ENCODE data around the gene SET. TPM values are rescaled to one million over a fixed set of nuclear protein-coding genes. Genes with fewer than 3 reads are reported as not detected.

SET gene
- total and polyA plus RNA-seq, 2 of the 13 experiments (the other 11 are each of a cell fraction or from before 2014, with no cell fraction given), result 94.2 to 611 TPM

GRCh38 chr9:128733256-128733655 is 44.2 kb downstream of the SET start (continued):
- TF ChIP-seq ZNF597 (CRISPR knock-in tag; IDR thresholded peaks at IDR 0.05) (no peak), GABPB1 (CRISPR knock-in tag; IDR thresholded peaks at IDR 0.05) (peak; percentile 41), GATAD1 (CRISPR knock-in tag; IDR thresholded peaks at IDR 0.05) (peak; percentile 72), JDP2 (CRISPR knock-in tag; IDR thresholded peaks at IDR 0.05; ENCODE audit: borderline replicate concordance) (no peak), PRDM10 (CRISPR knock-in tag; IDR thresholded peaks at IDR 0.05; ENCODE audit: low read depth) (0 out of 2 replicates have a peak, but pooled peaks have one; percentile 44), ZHX1 (CRISPR knock-in tag; IDR thresholded peaks at IDR 0.05; ENCODE audit: low read depth) (0 out of 2 replicates have a peak, but pooled peaks have one; percentile 60), ZNF432 (CRISPR knock-in tag; IDR thresholded peaks at IDR 0.05; ENCODE audit: borderline replicate concordance) (no peak), ZBTB33 (CRISPR knock-in tag; IDR thresholded peaks at IDR 0.05) (peak; percentile 45), TOE1 (CRISPR knock-in tag; IDR thresholded peaks at IDR 0.05) (no peak), REPIN1 (CRISPR knock-in tag; IDR thresholded peaks at IDR 0.05; ENCODE audit: borderline replicate concordance, low read depth) (0 out of 2 replicates have a peak, but pooled peaks have one; percentile 49), DZIP1 (CRISPR knock-in tag; IDR thresholded peaks at IDR 0.05) (no peak), RXRA (CRISPR knock-in tag; IDR thresholded peaks at IDR 0.05) (0 out of 2 replicates have a peak, but pooled peaks have one; percentile 16), ZNF772 (CRISPR knock-in tag; IDR thresholded peaks at IDR 0.05) (no peak), ZNF607 (CRISPR knock-in tag; IDR thresholded peaks at IDR 0.05; ENCODE audit: borderline replicate concordance) (peak; percentile 17; the same call in 1 of the 2 replicates), ZNF891 (CRISPR knock-in tag; IDR thresholded peaks at IDR 0.05) (0 out of 2 replicates have a peak, but pooled peaks have one; percentile 28), HNF4A (CRISPR knock-in tag; IDR thresholded peaks at IDR 0.05) (peak; percentile 14; the same call in 1 of the 2 replicates), SMC3 (IDR thresholded peaks at IDR 0.05; ENCODE audit: low read length) (peak; percentile 83)
